Sigmoid colon (tissue), 7 donors: ENCODE results near the gene DPP6. TPM values are rescaled to one million over a fixed set of nuclear protein-coding genes. Genes with fewer than 3 reads are reported as not detected.

Experiments
- DNase-seq: peaks from one replicate; pipeline ENCODE4 v3.0.0-alpha.2; 2019
- H3K27ac ChIP-seq, 4 donors: fragments of 200-600 bp; sonication (generic); one replicate each; pipeline ENCODE4 v1.5.1; 2016 to 2019; ENCODE audit warnings: mild to moderate bottlenecking in 1 of 4
- H3K27me3 ChIP-seq, 3 donors: fragments of 200-600 bp; sonication (generic); one replicate each; pipeline ENCODE4 v1.5.1; 2019; ENCODE audit warnings: mild to moderate bottlenecking in 1 of 3
- H3K36me3 ChIP-seq, 4 donors: fragments of 200-600 bp; sonication (generic); one replicate each; pipeline ENCODE4 v1.5.1; 2016 to 2019
- H3K4me1 ChIP-seq, 4 donors: fragments of 200-600 bp; sonication (generic); one replicate each; pipeline ENCODE4 v1.5.1; 2017 to 2019
- H3K4me3 ChIP-seq, 4 donors: fragments of 200-600 bp; sonication (generic); one replicate each; pipeline ENCODE4 v1.5.1; 2017 to 2019; ENCODE audit warnings: mild to moderate bottlenecking in 2 of 4, moderate library complexity in 1 of 4
- H3K9me3 ChIP-seq, 4 donors: fragments of 200-600 bp in 3 of 4; sonication (generic) in 3 of 4; one replicate each; pipeline versions ENCODE4 v1.5.1 to v1.6.1; 2013 to 2019
- CTCF ChIP-seq, 4 experiments: fragments of 450-650 bp in 3 of 4; fragments of 200-600 bp in 1 of 4; IDR thresholded peaks; one replicate each; pipeline ENCODE4 v1.5.1; 2016 to 2019; ENCODE audit warnings: antibody characterized with exemption in 4 of 4, mild to moderate bottlenecking in 3 of 4, moderate library complexity in 2 of 4
- EP300 ChIP-seq, 4 donors: sonication (generic); formaldehyde crosslinking; IDR thresholded peaks; one replicate each; pipeline ENCODE4 v1.6.1; 2017; ENCODE audit warnings: antibody characterized with exemption in 4 of 4
- POLR2A ChIP-seq, 2 donors: fragments of 450-650 bp; IDR thresholded peaks; one replicate each; pipeline ENCODE4 v1.6.1; 2016; ENCODE audit warnings: antibody characterized with exemption in 2 of 2, mild to moderate bottlenecking in 2 of 2, moderate library complexity in 2 of 2
- POLR2AphosphoS5 ChIP-seq, 4 donors: sonication (generic); formaldehyde crosslinking; IDR thresholded peaks; one replicate each; pipeline ENCODE4 v1.6.1; 2017; ENCODE audit warnings: antibody characterized with exemption in 4 of 4
- WGBS, 2 donors: extraction: QIAGEN DNeasy Blood & Tissue Kit; methylation state at CpG; one replicate each; pipeline ENCODE4 v1.1.7; 2013; 5-methylcytosine and 5-hydroxymethylcytosine counted together
- intact Hi-C: fragments of 100-400 bp; cut with DNase I; formaldehyde crosslinking; loops from one replicate; pipeline ENCODE4 v1.15.1; 2023
- polyA plus RNA-seq, 3 donors: library from polyadenylated mRNA; stranded (reverse); fragments of 200-250 nt; gene quantifications; one replicate each; pipeline ENCODE4 v1.2.3, GENCODE V29; 2013
- total RNA-seq, 4 donors: library from RNA; depleted of rRNA; stranded (reverse); fragments of >200 nt; gene quantifications; one replicate each; pipeline ENCODE4 v1.1.0, GENCODE V29; 2016
- donor health status: healthy with polysubstance abuse.
- donor health status: Bipolar disorder and iron deficiency.
- donor health status: healthy.

The DPP6 gene
- total and polyA plus RNA-seq, 7 donors = 1.2 to 53.2 (median 41.0) TPM; not detected in 1

DNA sequence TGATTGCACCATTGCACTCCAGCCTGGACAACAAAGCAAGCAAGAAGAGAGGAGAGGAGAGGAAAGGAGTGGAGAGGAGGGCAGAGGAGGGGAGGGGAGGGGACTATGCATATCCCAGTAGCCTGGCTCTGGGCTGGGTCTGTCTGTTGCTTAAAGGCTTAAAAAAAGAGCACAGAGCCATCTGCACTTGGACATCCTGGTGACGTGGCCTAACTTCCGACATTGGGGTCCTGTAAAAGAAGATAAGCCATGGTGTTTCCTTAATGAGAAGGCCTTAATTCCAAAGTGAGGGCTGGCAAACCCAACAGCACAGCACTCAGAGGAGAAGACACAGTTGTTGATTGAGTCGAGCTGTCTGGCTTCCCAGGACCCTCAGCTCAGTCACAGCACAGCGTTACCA, 598.1 kb downstream of the DPP6 start:
- intact Hi-C loops = no loop called here
- no peaks in the 10 kb centered on the region for H3K27me3 ChIP-seq
- no peaks in the 10 kb centered on the region for H3K4me1 ChIP-seq
- TF ChIP-seq POLR2AphosphoS5 (IDR thresholded peaks at IDR 0.05) = no peak
- no peak for TF ChIP-seq EP300 (IDR thresholded peaks at IDR 0.05)
- no peak for TF ChIP-seq CTCF (IDR thresholded peaks at IDR 0.05)
- TF ChIP-seq POLR2A (IDR thresholded peaks at IDR 0.05) = no peak
- no peak overlapping the region for H3K4me3 ChIP-seq
- no peak overlapping the region for H3K27ac ChIP-seq
- WGBS, 2 donors = 57 to 87% methylated on average over 4 of the region's 4 CpGs
- no peak for DNase-seq
- H3K36me3 ChIP-seq = no peaks in the 10 kb centered on the region
- H3K9me3 ChIP-seq = no peaks in the 10 kb centered on the region

DNA sequence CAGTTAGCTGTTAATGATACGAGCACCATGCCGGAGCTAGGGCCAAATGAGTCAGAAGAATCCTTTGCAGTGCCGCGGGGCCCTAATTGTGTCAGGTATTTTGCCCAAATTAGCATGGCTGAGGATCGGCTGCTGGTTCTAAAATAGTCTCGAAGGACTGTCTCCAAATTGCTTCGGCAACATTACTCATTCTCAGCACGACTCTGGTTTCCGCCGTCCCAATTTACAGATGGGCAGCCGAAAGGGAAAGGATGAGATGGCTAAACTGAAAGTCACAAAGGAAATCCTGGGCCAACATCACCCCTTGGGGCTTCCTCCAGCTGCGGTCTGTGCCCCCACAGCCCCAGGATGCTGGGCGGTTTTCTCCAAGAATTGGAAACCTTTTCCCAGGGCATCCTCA, 599.3 kb downstream of the DPP6 start:
- TF ChIP-seq POLR2AphosphoS5 (IDR thresholded peaks at IDR 0.05) = no peak
- no peak for TF ChIP-seq CTCF (IDR thresholded peaks at IDR 0.05)
- no peak for TF ChIP-seq EP300 (IDR thresholded peaks at IDR 0.05)
- no peak for TF ChIP-seq POLR2A (IDR thresholded peaks at IDR 0.05)
- no peak for DNase-seq
- H3K9me3 ChIP-seq = no peaks in the 10 kb centered on the region
- H3K27me3 ChIP-seq = no peaks in the 10 kb centered on the region
- no peaks in the 10 kb centered on the region for H3K4me1 ChIP-seq
- 86 to 92% methylated on average over 13 of the region's 13 CpGs for WGBS, 2 donors
- H3K36me3 ChIP-seq = no peaks in the 10 kb centered on the region
- H3K27ac ChIP-seq = no peak overlapping the region
- H3K4me3 ChIP-seq = no peak overlapping the region
- intact Hi-C loops = no loop called here

- Histone ChIP-seq H3K4me1 (no peaks in the 10 kb centered on the region), H3K27me3 (no peaks in the 10 kb centered on the region), H3K36me3 (no peaks in the 10 kb centered on the region), H3K27ac (no peak overlapping the region), H3K9me3 (no peaks in the 10 kb centered on the region), H3K4me3 (no peak overlapping the region)
- TF ChIP-seq POLR2AphosphoS5 (IDR thresholded peaks at IDR 0.05) (no peak), POLR2A (IDR thresholded peaks at IDR 0.05) (no peak), EP300 (IDR thresholded peaks at IDR 0.05) (no peak), CTCF (IDR thresholded peaks at IDR 0.05) (no peak)
- intact Hi-C loops = no loop called here
- no peak for DNase-seq
- WGBS, 2 donors = 83 to 93% methylated on average over 9 of the region's 9 CpGs
These were observed 600.4 kb downstream of the DPP6 start for GRCh38 chr7:154652564-154652963.

- Histone ChIP-seq H3K4me1 (no peaks in the 10 kb centered on the region), H3K36me3 (no peaks in the 10 kb centered on the region), H3K27me3 (no peaks in the 10 kb centered on the region), H3K27ac (no peak overlapping the region), H3K4me3 (no peak overlapping the region), H3K9me3 (no peaks in the 10 kb centered on the region)
- no peak for DNase-seq
- TF ChIP-seq EP300 (IDR thresholded peaks at IDR 0.05) = no peak
- no peak for TF ChIP-seq CTCF (IDR thresholded peaks at IDR 0.05)
- no peak for TF ChIP-seq POLR2AphosphoS5 (IDR thresholded peaks at IDR 0.05)
- no peak for TF ChIP-seq POLR2A (IDR thresholded peaks at IDR 0.05)
- intact Hi-C loops = no loop called here
- 92 to 95% methylated on average over 1 of the region's 1 CpG for WGBS, 2 donors
These were observed 601.1 kb downstream of the DPP6 start for GRCh38 chr7:154653281-154653680.

- H3K4me1 ChIP-seq = no peaks in the 10 kb centered on the region
- 70 to 88% methylated on average over 9 to 10 of the region's 10 CpGs for WGBS, 2 donors
These were observed 604.4 kb downstream of the DPP6 start for GRCh38 chr7:154656618-154657017.

More at GRCh38 chr7:154656618-154657017, 604.4 kb downstream of the DPP6 start:
- no peaks in the 10 kb centered on the region for H3K36me3 ChIP-seq
- H3K27me3 ChIP-seq = no peaks in the 10 kb centered on the region
- no peak overlapping the region for H3K27ac ChIP-seq
- no peak for DNase-seq
- H3K9me3 ChIP-seq = no peaks in the 10 kb centered on the region
- TF ChIP-seq EP300 (IDR thresholded peaks at IDR 0.05) (no peak), CTCF (IDR thresholded peaks at IDR 0.05) (no peak), POLR2AphosphoS5 (IDR thresholded peaks at IDR 0.05) (no peak), POLR2A (IDR thresholded peaks at IDR 0.05) (no peak)
- no peak overlapping the region for H3K4me3 ChIP-seq
- intact Hi-C loops = no loop called here
